Naive thymus-derived CD4-positive, alpha-beta T cell (primary cell): Measurements from ENCODE around the gene TNNI3K. TPM values are rescaled to one million over a fixed set of nuclear protein-coding genes. Genes with fewer than 3 reads are reported as not detected.

Experiments
- ATAC-seq: fragments of 150-1000 bp; cut with Tn5 transposase; 2 replicates; pipeline ENCODE4 v1.10.0; 2021; ENCODE audit warnings: mild to moderate bottlenecking, moderate library complexity
- CTCF ChIA-PET: fragments of 350-600 bp; sonication (Branson Sonifier 250); formaldehyde crosslinking; loops from one replicate; lab custom pipeline; 2021; ENCODE audit warnings: antibody characterized with exemption; lab: Charles Lee
- POLR2A ChIA-PET: fragments of 350-600 bp; sonication (Branson Sonifier 250); formaldehyde crosslinking; loops from one replicate; lab custom pipeline; 2021; ENCODE audit warnings: antibody characterized with exemption, inconsistent platforms; lab: Charles Lee
- DNase-seq, 9 donors: peaks; one replicate each; pipeline versions ENCODE4 v3.0.0 to v3.0.0-alpha.2; 2020 to 2022; ENCODE audit warnings: mixed read lengths in 1 of 9
- H3K27ac ChIP-seq: one replicate; pipeline ENCODE4 v1.7.0; 2013; ENCODE audit warnings: mild to moderate bottlenecking, low read depth, low read length, moderate library complexity
- H3K27me3 ChIP-seq, 2 donors: one replicate each; pipeline ENCODE4 v1.7.0; 2013; ENCODE audit warnings: low read length in 2 of 2, mild to moderate bottlenecking in 2 of 2, moderate library complexity in 2 of 2; ENCODE audit not compliant: control insufficient read depth in 2 of 2, insufficient read depth in 2 of 2
- H3K36me3 ChIP-seq, 3 experiments: 1 replicate in 2 of 3; 2 replicates in 1 of 3; pipeline ENCODE4 v1.7.0; 2013; ENCODE audit warnings: low read length in 3 of 3, mild to moderate bottlenecking in 3 of 3, moderate library complexity in 1 of 3; ENCODE audit not compliant: insufficient read depth in 3 of 3, control insufficient read depth in 2 of 3
- H3K4me1 ChIP-seq, 2 donors: one replicate each; pipeline ENCODE4 v1.7.0; 2013; ENCODE audit warnings: low read length in 2 of 2, mild to moderate bottlenecking in 2 of 2, moderate library complexity in 1 of 2; ENCODE audit not compliant: control insufficient read depth in 2 of 2, insufficient read depth in 2 of 2
- H3K4me3 ChIP-seq: 2 replicates; pipeline ENCODE4 v1.7.0; 2013; ENCODE audit warnings: mild to moderate bottlenecking, low read length
- H3K9me3 ChIP-seq, 3 experiments: 1 replicate in 2 of 3; 2 replicates in 1 of 3; pipeline ENCODE4 v1.7.0; 2013; ENCODE audit warnings: low read length in 3 of 3; ENCODE audit not compliant: control insufficient read depth in 2 of 3
- H3K27ac Mint-ChIP-seq, 9 donors: one replicate each; pipeline ENCODE4 v1.8.0; 2020 to 2022; ENCODE audit warnings: mixed read lengths in 9 of 9, mild to moderate bottlenecking in 8 of 9, moderate library complexity in 5 of 9, inconsistent platforms in 2 of 9
- H3K27me3 Mint-ChIP-seq, 5 donors: one replicate each; pipeline ENCODE4 v1.8.0; 2021 to 2022; ENCODE audit warnings: mixed read lengths in 5 of 5, mild to moderate bottlenecking in 1 of 5
- H3K36me3 Mint-ChIP-seq, 5 donors: one replicate each; pipeline ENCODE4 v1.8.0; 2020 to 2022; ENCODE audit warnings: mixed read lengths in 5 of 5, mild to moderate bottlenecking in 3 of 5, inconsistent platforms in 1 of 5
- H3K4me1 Mint-ChIP-seq, 7 donors: one replicate each; pipeline ENCODE4 v1.8.0; 2020 to 2022; ENCODE audit warnings: mixed read lengths in 7 of 7, mild to moderate bottlenecking in 3 of 7, inconsistent platforms in 1 of 7
- H3K4me3 Mint-ChIP-seq, 10 donors: one replicate each; pipeline ENCODE4 v1.8.0; 2020 to 2022; ENCODE audit warnings: mild to moderate bottlenecking in 10 of 10, mixed read lengths in 10 of 10, moderate library complexity in 6 of 10, inconsistent platforms in 2 of 10
- H3K9me3 Mint-ChIP-seq, 11 donors: one replicate each; pipeline ENCODE4 v1.8.0; 2020 to 2022; ENCODE audit warnings: mixed read lengths in 11 of 11, mild to moderate bottlenecking in 4 of 11, inconsistent platforms in 1 of 11, moderate library complexity in 1 of 11
- intact Hi-C, 2 donors: fragments of 100-400 bp; cut with micrococcal nuclease; formaldehyde crosslinking; loops; one replicate each; pipeline ENCODE4 v1.15.1; 2023
- polyA plus RNA-seq, 2 donors: library from polyadenylated mRNA; unstranded; fragments of 300-500 nt; fragmentation: Illumina TruSeq; gene quantifications; one replicate each; pipeline ENCODE4 v1.2.3, GENCODE V29; 2021
- total RNA-seq, 6 experiments: library from RNA in 5 of 6; stranded (reverse) in 5 of 6; gene quantifications; 1 replicate in 5 of 6; 2 replicates in 1 of 6; pipeline ENCODE4 v1.2.3 and lab custom pipeline; 2021 to 2026

Gene TNNI3K
- total and polyA plus RNA-seq, 7 experiments from 2014 or later: 0.41 TPM; not detected in 6

- Histone ChIP-seq H3K36me3 (no peaks in the 10 kb centered on the region), H3K27me3 (no peaks in the 10 kb centered on the region), H3K4me3 (no peak overlapping the region), H3K27ac (no peak overlapping the region), H3K4me1 (no peaks in the 10 kb centered on the region), H3K9me3 (no peaks in the 10 kb centered on the region)
- ATAC-seq (no peak), DNase-seq (no peak)
- ChIA-PET CTCF (no interaction called here), POLR2A (no interaction called here)
- peaks cover 0 to 1% (median 0%) of the 10 kb centered on the region in 7 donors for H3K4me1 Mint-ChIP-seq
- no peak overlapping the region for H3K4me3 Mint-ChIP-seq
- no peak overlapping the region for H3K27ac Mint-ChIP-seq
- H3K27me3 Mint-ChIP-seq: peaks cover 0 to 6% (median 0%) of the 10 kb centered on the region in 5 donors
- intact Hi-C loops: no loop called here
- peaks cover 0 to 1% (median 0%) of the 10 kb centered on the region in 11 donors for H3K9me3 Mint-ChIP-seq
- H3K36me3 Mint-ChIP-seq: no peaks in the 10 kb centered on the region
Observed at GRCh38 chr1:74407902-74408301, 172.7 kb downstream of the TNNI3K start.

GRCh38 chr1:74412244-74412643, 177.1 kb downstream of the TNNI3K start:
- Histone ChIP-seq H3K9me3 (no peaks in the 10 kb centered on the region), H3K4me3 (no peak overlapping the region), H3K27ac (no peak overlapping the region), H3K27me3 (no peaks in the 10 kb centered on the region), H3K4me1 (no peaks in the 10 kb centered on the region), H3K36me3 (no peaks in the 10 kb centered on the region)
- no peak for ATAC-seq
- Mint-ChIP-seq H3K9me3 (no peaks in the 10 kb centered on the region), H3K27ac (no peak overlapping the region), H3K4me3 (no peak overlapping the region), H3K36me3 (no peaks in the 10 kb centered on the region), H3K4me1 (peaks cover 0 to 1% (median 0%) of the 10 kb centered on the region in 7 donors), H3K27me3 (peaks cover 0 to 6% (median 0%) of the 10 kb centered on the region in 5 donors)
- intact Hi-C loops: no loop called here
- CTCF ChIA-PET: no interaction called here
- POLR2A ChIA-PET: no interaction called here
- DNase-seq: no peak

- H3K9me3 ChIP-seq: no peaks in the 10 kb centered on the region
- peaks cover 0 to 2% (median 0%) of the 10 kb centered on the region in 11 donors for H3K9me3 Mint-ChIP-seq
- no peaks in the 10 kb centered on the region for H3K36me3 Mint-ChIP-seq
- H3K4me1 Mint-ChIP-seq: peaks cover 0 to 1% (median 0%) of the 10 kb centered on the region in 7 donors
- no peak overlapping the region for H3K27ac ChIP-seq
- intact Hi-C loops: no loop called here
- no peak overlapping the region for H3K27ac Mint-ChIP-seq
- no peaks in the 10 kb centered on the region for H3K36me3 ChIP-seq
- no peak overlapping the region for H3K4me3 ChIP-seq
- peaks cover 0 to 6% (median 0%) of the 10 kb centered on the region in 5 donors for H3K27me3 Mint-ChIP-seq
- ATAC-seq: no peak
- POLR2A ChIA-PET: no interaction called here
- no peak overlapping the region for H3K4me3 Mint-ChIP-seq
- CTCF ChIA-PET: no interaction called here
- DNase-seq: no peak
- no peaks in the 10 kb centered on the region for H3K4me1 ChIP-seq
- H3K27me3 ChIP-seq: no peaks in the 10 kb centered on the region
Observed at GRCh38 chr1:74415935-74416334, 180.7 kb downstream of the TNNI3K start.

GRCh38 chr1:74419611-74420010, 184.4 kb downstream of the TNNI3K start:
- Histone ChIP-seq H3K36me3 (no peaks in the 10 kb centered on the region), H3K27me3 (no peaks in the 10 kb centered on the region), H3K4me1 (no peaks in the 10 kb centered on the region), H3K27ac (no peak overlapping the region), H3K4me3 (no peak overlapping the region), H3K9me3 (no peaks in the 10 kb centered on the region)
- no peak for DNase-seq
- Mint-ChIP-seq H3K27ac (no peak overlapping the region), H3K4me3 (no peak overlapping the region), H3K9me3 (peaks cover 0 to 2% (median 0%) of the 10 kb centered on the region in 11 donors), H3K27me3 (peaks cover 0 to 4% (median 0%) of the 10 kb centered on the region in 5 donors), H3K36me3 (no peaks in the 10 kb centered on the region), H3K4me1 (no peaks in the 10 kb centered on the region)
- ATAC-seq: no peak
- CTCF ChIA-PET: no interaction called here
- POLR2A ChIA-PET: no interaction called here
- intact Hi-C loops: no loop called here

GRCh38 chr1:74420467-74420866, 185.3 kb downstream of the TNNI3K start:
- ChIA-PET CTCF (no interaction called here), POLR2A (no interaction called here)
- Mint-ChIP-seq H3K27ac (no peak overlapping the region), H3K36me3 (no peaks in the 10 kb centered on the region), H3K27me3 (peaks cover 0 to 4% (median 0%) of the 10 kb centered on the region in 5 donors), H3K4me1 (no peaks in the 10 kb centered on the region), H3K4me3 (no peak overlapping the region), H3K9me3 (peaks cover 0 to 2% (median 0%) of the 10 kb centered on the region in 11 donors)
- DNase-seq (no peak), ATAC-seq (no peak)
- Histone ChIP-seq H3K27ac (no peak overlapping the region), H3K27me3 (no peaks in the 10 kb centered on the region), H3K9me3 (no peaks in the 10 kb centered on the region), H3K4me1 (no peaks in the 10 kb centered on the region), H3K36me3 (no peaks in the 10 kb centered on the region), H3K4me3 (no peak overlapping the region)
- intact Hi-C loops: no loop called here

- no peaks in the 10 kb centered on the region for H3K9me3 ChIP-seq
- H3K9me3 Mint-ChIP-seq: peaks cover 0 to 2% (median 0%) of the 10 kb centered on the region in 11 donors
Observed at GRCh38 chr1:74422421-74423292, 187.5 kb downstream of the TNNI3K start.

GRCh38 chr1:74423471-74423870, 188.3 kb downstream of the TNNI3K start:
- POLR2A ChIA-PET: no interaction called here
- ATAC-seq (no peak), DNase-seq (no peak)
- Histone ChIP-seq H3K27ac (no peak overlapping the region), H3K36me3 (no peaks in the 10 kb centered on the region), H3K27me3 (no peaks in the 10 kb centered on the region), H3K4me1 (no peaks in the 10 kb centered on the region), H3K9me3 (no peaks in the 10 kb centered on the region), H3K4me3 (no peak overlapping the region)
- Mint-ChIP-seq H3K4me1 (no peaks in the 10 kb centered on the region), H3K9me3 (peaks cover 0 to 1% (median 0%) of the 10 kb centered on the region in 11 donors), H3K27ac (no peak overlapping the region), H3K27me3 (peaks cover 0 to 10% (median 0%) of the 10 kb centered on the region in 5 donors), H3K36me3 (no peaks in the 10 kb centered on the region), H3K4me3 (no peak overlapping the region)
- CTCF ChIA-PET: no interaction called here
- intact Hi-C loops: no loop called here

More at GRCh38 chr1:74422421-74423292, 187.5 kb downstream of the TNNI3K start:
- no peak overlapping the region for H3K4me3 ChIP-seq
- POLR2A ChIA-PET: no interaction called here
- H3K4me3 Mint-ChIP-seq: no peak overlapping the region
- CTCF ChIA-PET: no interaction called here
- no peak overlapping the region for H3K27ac Mint-ChIP-seq
- DNase-seq (no peak), ATAC-seq (no peak)
- no peaks in the 10 kb centered on the region for H3K36me3 ChIP-seq
- H3K36me3 Mint-ChIP-seq: no peaks in the 10 kb centered on the region
- no peaks in the 10 kb centered on the region for H3K4me1 ChIP-seq
- no peak overlapping the region for H3K27ac ChIP-seq
- H3K27me3 ChIP-seq: no peaks in the 10 kb centered on the region
- peaks cover 0 to 4% (median 0%) of the 10 kb centered on the region in 5 donors for H3K27me3 Mint-ChIP-seq
- intact Hi-C loops: no loop called here
- H3K4me1 Mint-ChIP-seq: no peaks in the 10 kb centered on the region
